PFSK-1 (cell line): Measurements from ENCODE around the gene TNFRSF14.

Experiments
- FOXP2 ChIP-seq: optimal IDR thresholded peaks from 2 replicates; pipeline ENCODE3; 2011; ENCODE audit warnings: borderline replicate concordance, control low read depth, inconsistent platforms; ENCODE audit not compliant: insufficient read depth; ENCODE audit errors: extremely low read length, extremely low read depth
- POLR2AphosphoS5 ChIP-seq: IDR thresholded peaks from 2 replicates; pipeline ENCODE4 v1.6.1; 2012; ENCODE audit warnings: low read depth, mild to moderate bottlenecking, control low read depth, low read length, moderate library complexity
- SIN3A ChIP-seq: IDR thresholded peaks from 2 replicates; pipeline ENCODE4 v1.6.1; 2012; ENCODE audit warnings: mild to moderate bottlenecking, low read length, moderate library complexity, borderline replicate concordance; ENCODE audit not compliant: insufficient read depth
- TAF1 ChIP-seq: IDR thresholded peaks from 2 replicates; pipeline ENCODE4 v1.6.1; 2012; ENCODE audit warnings: low read length, control low read depth, borderline replicate concordance; ENCODE audit not compliant: insufficient read depth
- TF ChIP-seq, protein P1 (sequence below), 2 experiments: IDR thresholded peaks; 2 replicates each; pipeline versions ENCODE4 v1.6.1 to v1.8.0; 2011 to 2012; ENCODE audit warnings: low read depth in 2 of 2, low read length in 2 of 2, control low read depth in 1 of 2, inconsistent platforms in 1 of 2, mild to moderate bottlenecking in 1 of 2, moderate library complexity in 1 of 2; ENCODE audit not compliant: insufficient read depth in 1 of 2

DNA sequence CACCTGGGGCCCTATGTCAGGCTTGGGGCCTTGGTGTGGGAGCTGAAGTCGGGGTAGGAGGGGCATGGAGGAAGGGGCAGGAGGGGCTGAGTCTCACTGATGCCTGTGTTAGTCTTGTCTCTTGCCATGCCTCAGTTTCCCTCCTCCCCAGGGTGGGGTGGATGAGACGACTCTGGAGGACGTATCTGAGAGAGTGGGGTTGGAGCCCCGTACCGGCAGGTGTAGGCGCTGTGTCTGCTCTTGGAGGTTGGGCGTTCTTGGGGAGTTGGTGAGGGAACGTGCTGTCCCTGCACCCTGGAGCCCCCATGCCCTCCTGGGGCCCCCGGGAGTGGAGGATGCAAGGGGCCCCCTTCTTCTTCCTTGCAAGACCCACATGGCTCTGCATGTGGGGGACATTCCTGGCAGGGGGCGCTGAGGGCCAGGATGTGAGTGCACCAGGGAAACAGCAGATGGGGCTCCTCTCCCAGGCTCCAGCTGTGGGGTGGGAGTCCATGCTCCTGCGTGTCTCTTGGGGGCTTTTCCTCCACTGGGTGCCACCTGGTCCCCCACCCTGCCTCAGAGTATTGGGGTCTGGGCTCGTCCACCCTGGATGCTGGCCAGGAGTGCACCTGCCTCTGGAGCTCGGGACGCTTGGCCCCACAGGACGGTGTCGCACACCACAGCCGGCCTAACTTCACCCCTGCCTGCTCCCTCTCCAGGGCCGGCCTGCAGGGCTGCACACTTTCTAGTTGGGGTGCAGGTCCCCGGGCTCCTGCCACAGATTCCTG, 1.4 kb upstream of the TNFRSF14 start:
- no peak for TF ChIP-seq TAF1
- no peak for TF ChIP-seq POLR2AphosphoS5
- no peak for TF ChIP-seq SIN3A
- TF ChIP-seq, protein P1, sequence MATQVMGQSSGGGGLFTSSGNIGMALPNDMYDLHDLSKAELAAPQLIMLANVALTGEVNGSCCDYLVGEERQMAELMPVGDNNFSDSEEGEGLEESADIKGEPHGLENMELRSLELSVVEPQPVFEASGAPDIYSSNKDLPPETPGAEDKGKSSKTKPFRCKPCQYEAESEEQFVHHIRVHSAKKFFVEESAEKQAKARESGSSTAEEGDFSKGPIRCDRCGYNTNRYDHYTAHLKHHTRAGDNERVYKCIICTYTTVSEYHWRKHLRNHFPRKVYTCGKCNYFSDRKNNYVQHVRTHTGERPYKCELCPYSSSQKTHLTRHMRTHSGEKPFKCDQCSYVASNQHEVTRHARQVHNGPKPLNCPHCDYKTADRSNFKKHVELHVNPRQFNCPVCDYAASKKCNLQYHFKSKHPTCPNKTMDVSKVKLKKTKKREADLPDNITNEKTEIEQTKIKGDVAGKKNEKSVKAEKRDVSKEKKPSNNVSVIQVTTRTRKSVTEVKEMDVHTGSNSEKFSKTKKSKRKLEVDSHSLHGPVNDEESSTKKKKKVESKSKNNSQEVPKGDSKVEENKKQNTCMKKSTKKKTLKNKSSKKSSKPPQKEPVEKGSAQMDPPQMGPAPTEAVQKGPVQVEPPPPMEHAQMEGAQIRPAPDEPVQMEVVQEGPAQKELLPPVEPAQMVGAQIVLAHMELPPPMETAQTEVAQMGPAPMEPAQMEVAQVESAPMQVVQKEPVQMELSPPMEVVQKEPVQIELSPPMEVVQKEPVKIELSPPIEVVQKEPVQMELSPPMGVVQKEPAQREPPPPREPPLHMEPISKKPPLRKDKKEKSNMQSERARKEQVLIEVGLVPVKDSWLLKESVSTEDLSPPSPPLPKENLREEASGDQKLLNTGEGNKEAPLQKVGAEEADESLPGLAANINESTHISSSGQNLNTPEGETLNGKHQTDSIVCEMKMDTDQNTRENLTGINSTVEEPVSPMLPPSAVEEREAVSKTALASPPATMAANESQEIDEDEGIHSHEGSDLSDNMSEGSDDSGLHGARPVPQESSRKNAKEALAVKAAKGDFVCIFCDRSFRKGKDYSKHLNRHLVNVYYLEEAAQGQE (IDR thresholded peaks at IDR 0.05; ENCODE audit: insufficient read depth in 1 of 2, low read depth in 2 of 2, low read length in 2 of 2), result no peak
- no peak for TF ChIP-seq FOXP2
